Activated CD8-positive, alpha-beta T cell treated with anti-CD3 and anti-CD28 coated beads for 36 hours (primary cell): Measurements from ENCODE around the gene RTN1. TPM values are rescaled to one million over a fixed set of nuclear protein-coding genes. Genes with fewer than 3 reads are reported as not detected.

Experiments
- ATAC-seq: fragments of 200-7000 bp; cut with Tn5 transposase; one replicate; pipeline ENCODE4 v1.10.0; 2021; ENCODE audit warnings: mild to moderate bottlenecking, moderate library complexity
- CTCF ChIA-PET: fragments of 350-600 bp; sonication (Branson Sonifier 250); formaldehyde crosslinking; loops from one replicate; lab custom pipeline; 2021; ENCODE audit warnings: antibody characterized with exemption; lab: Charles Lee
- POLR2A ChIA-PET: fragments of 350-600 bp; sonication (Branson Sonifier 250); formaldehyde crosslinking; loops from one replicate; lab custom pipeline; 2021; ENCODE audit warnings: antibody characterized with exemption; lab: Charles Lee
- DNase-seq: peaks from one replicate; pipeline ENCODE4 v3.0.0-alpha.2; 2020
- H3K27ac Mint-ChIP-seq: one replicate; pipeline ENCODE4 v1.8.0; 2021; ENCODE audit warnings: mild to moderate bottlenecking, mixed read lengths
- H3K27me3 Mint-ChIP-seq: one replicate; pipeline ENCODE4 v1.8.0; 2021; ENCODE audit warnings: mixed read lengths
- H3K36me3 Mint-ChIP-seq: one replicate; pipeline ENCODE4 v1.8.0; 2021; ENCODE audit warnings: low read depth, mixed read lengths
- H3K4me1 Mint-ChIP-seq: one replicate; pipeline ENCODE4 v1.8.0; 2021; ENCODE audit warnings: low read depth, mixed read lengths
- H3K4me3 Mint-ChIP-seq: one replicate; pipeline ENCODE4 v1.8.0; 2021; ENCODE audit warnings: mild to moderate bottlenecking, moderate library complexity, mixed read lengths
- H3K9me3 Mint-ChIP-seq: one replicate; pipeline ENCODE4 v1.8.0; 2021; ENCODE audit warnings: mixed read lengths
- intact Hi-C: fragments of 100-400 bp; cut with micrococcal nuclease; formaldehyde crosslinking; loops from one replicate; pipeline ENCODE4 v1.10.0; 2022
- total RNA-seq, 2 experiments: library from RNA; stranded (reverse); gene quantifications; one replicate each; pipeline ENCODE4 v1.2.3, GENCODE V29; 2021
- TF ChIP-seq, protein P1 (sequence below): fragments of 200-600 bp; IDR thresholded peaks from one replicate; pipeline ENCODE4 v1.8.0; 2022; ENCODE audit warnings: antibody characterized with exemption, mild to moderate bottlenecking

The RTN1 gene
- total RNA-seq, 2 experiments from 2014 or later, result not detected

DNA sequence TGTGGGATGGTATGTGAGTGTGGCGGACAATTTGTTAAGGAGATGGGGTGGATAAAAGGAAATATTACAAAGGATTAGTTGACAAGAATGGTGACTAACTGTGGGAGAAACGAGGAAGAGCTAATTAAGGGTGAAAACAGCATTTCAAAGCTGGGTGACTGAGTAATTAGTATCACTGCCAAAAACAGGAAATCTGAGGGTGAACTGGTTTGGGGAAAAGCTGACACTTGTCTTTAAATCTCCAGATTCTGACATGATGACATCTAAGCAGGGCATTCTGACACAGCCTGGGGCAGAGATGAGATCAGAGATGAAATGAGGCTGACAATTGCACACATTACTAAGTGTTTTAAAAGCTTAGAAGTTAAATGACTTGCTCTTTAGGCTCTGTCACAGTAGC is 251.5 kb downstream of the RTN1 start:
- no peaks in the 10 kb centered on the region for H3K36me3 Mint-ChIP-seq

DNA sequence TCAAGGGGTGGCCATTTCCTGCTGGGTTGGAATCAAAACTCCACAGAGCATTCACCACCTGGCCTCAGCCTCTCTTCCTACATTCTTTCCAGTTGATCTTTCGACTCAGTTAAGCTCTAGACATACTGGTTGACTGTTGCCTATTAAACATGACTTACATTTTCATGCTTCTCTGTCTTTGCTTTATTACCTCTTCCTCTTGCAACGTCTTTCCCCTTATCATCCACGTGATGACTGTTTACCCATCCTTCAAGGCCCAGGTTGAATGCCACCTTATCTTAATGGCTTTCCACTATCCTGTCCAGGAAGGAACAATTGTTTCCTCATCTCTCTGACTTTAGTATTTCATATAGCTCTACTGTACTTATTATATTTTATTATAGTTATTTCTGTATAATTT is 269.5 kb downstream of the RTN1 start:
- DNase-seq (no peak), ATAC-seq (no peak)
- CTCF ChIA-PET, result interaction anchor here (1.2 kb wide), 1 partner anchor 32 kb away, joined by 4 read pairs; no protein-coding TSS in a partner anchor
- Mint-ChIP-seq H3K27ac (no peak overlapping the region), H3K36me3 (no peaks in the 10 kb centered on the region), H3K9me3 (no peaks in the 10 kb centered on the region), H3K4me1 (no peaks in the 10 kb centered on the region), H3K4me3 (no peak overlapping the region), H3K27me3 (peaks cover 14% of the 10 kb centered on the region)
- POLR2A ChIA-PET, result no interaction called here
- intact Hi-C loops, result no loop called here
- TF ChIP-seq, protein P1, sequence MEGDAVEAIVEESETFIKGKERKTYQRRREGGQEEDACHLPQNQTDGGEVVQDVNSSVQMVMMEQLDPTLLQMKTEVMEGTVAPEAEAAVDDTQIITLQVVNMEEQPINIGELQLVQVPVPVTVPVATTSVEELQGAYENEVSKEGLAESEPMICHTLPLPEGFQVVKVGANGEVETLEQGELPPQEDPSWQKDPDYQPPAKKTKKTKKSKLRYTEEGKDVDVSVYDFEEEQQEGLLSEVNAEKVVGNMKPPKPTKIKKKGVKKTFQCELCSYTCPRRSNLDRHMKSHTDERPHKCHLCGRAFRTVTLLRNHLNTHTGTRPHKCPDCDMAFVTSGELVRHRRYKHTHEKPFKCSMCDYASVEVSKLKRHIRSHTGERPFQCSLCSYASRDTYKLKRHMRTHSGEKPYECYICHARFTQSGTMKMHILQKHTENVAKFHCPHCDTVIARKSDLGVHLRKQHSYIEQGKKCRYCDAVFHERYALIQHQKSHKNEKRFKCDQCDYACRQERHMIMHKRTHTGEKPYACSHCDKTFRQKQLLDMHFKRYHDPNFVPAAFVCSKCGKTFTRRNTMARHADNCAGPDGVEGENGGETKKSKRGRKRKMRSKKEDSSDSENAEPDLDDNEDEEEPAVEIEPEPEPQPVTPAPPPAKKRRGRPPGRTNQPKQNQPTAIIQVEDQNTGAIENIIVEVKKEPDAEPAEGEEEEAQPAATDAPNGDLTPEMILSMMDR, result no peak

More for the DNA sequence above, 251.5 kb downstream of the RTN1 start:
- ATAC-seq, result no peak
- Mint-ChIP-seq H3K4me3 (no peak overlapping the region), H3K27me3 (peaks cover 14% of the 10 kb centered on the region), H3K9me3 (no peaks in the 10 kb centered on the region), H3K27ac (no peak overlapping the region), H3K4me1 (no peaks in the 10 kb centered on the region)
- POLR2A ChIA-PET, result interaction anchor here (0.8 kb wide), 1 partner anchor 51 kb away, joined by 3 read pairs; no protein-coding TSS in a partner anchor
- CTCF ChIA-PET, result no interaction called here
- no peak for DNase-seq
- TF ChIP-seq, protein P1, result no peak
- intact Hi-C loops, result no loop called here

DNA sequence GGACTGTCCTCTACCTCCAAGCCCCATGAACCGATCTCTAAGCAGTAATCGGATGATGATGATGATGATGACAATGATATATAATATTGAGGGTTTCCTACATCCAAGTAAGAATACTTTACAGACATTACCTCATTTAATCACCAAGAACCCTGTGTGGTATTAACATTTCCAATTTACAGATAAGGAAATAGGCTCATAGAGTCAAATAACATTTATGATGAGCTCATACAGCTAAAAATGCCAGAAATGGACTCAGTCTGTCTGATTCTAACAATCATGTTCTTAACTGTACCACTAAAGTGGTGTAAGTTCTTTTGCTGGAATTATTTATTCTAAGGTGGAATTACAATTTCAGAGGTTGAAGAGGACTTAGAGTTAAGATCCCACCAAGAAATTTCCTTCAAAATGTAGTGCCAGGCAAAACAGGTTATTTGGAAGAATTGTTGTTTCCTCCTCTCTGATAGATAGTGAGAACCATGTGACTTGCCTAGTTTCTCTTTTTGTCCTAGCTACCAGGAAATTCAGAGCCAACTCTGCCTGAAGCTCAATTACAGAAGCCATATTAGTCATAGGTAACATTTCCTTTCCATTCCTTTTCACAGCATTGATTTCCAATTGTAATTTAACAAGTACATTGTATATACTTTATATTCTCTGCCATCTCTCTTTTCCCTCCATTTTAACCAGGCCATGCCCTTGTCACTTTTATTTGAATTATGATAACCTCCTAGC is 270.2 kb downstream of the RTN1 start:
- CTCF ChIA-PET, result interaction anchor here (0.9 to 1.2 kb wide), 3 partner anchors 15 to 32 kb away, joined by 4 read pairs; partner anchors contain the start of gene CCDC175
- Mint-ChIP-seq H3K4me1 (no peaks in the 10 kb centered on the region), H3K9me3 (no peaks in the 10 kb centered on the region), H3K4me3 (no peak overlapping the region), H3K36me3 (no peaks in the 10 kb centered on the region), H3K27me3 (peaks cover 14% of the 10 kb centered on the region), H3K27ac (no peak overlapping the region)
- intact Hi-C loops, result no loop called here
- DNase-seq (no peak), ATAC-seq (no peak)
- POLR2A ChIA-PET, result no interaction called here
- TF ChIP-seq, protein P1, result no peak

DNA sequence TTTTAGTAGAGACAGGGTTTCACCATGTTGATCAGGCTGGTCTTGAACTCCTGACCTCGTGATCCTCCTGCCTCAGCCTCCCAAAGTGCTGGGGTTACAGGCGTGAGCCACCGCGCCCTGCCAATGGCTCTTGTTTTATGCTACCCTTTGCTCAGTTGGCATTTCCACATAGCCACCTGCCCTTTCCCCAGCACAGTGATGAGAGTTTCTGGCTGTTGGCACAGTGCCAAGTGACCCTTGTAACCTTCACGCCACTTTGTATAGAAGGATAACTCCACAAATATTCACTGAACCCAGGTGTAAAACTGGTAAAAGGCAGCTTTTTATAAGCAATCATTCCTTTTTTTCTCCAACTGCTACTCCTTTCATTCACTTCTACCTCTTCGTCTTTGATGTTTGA is 275.5 kb downstream of the RTN1 start:
- intact Hi-C loops, result no loop called here
- Mint-ChIP-seq H3K4me3 (no peak overlapping the region), H3K9me3 (peaks cover 3% of the 10 kb centered on the region), H3K4me1 (no peaks in the 10 kb centered on the region), H3K36me3 (no peaks in the 10 kb centered on the region), H3K27me3 (peaks cover 15% of the 10 kb centered on the region), H3K27ac (no peak overlapping the region)
- ATAC-seq (no peak), DNase-seq (no peak)
- POLR2A ChIA-PET, result no interaction called here
- CTCF ChIA-PET, result interaction anchor here (1.4 to 1.5 kb wide), 2 partner anchors 11 to 18 kb away, joined by 3 to 5 read pairs; partner anchors contain the start of gene CCDC175
- TF ChIP-seq, protein P1, result no peak
